ENCODE measurements around the gene PRDM16. TPM values are rescaled to one million over a fixed set of nuclear protein-coding genes. Genes with fewer than 3 reads are reported as not detected.

Gene PRDM16
- total RNA-seq, 1 experiment from 2014 or later, result 0.17 TPM

GRCh38 chr1:3453203-3453761 lies 384.3 kb downstream of the PRDM16 start:
- Histone ChIP-seq H3K14ac (ENCODE audit: insufficient read depth, low read length) (no peak overlapping the region), H3K27me3 (ENCODE audit: insufficient read depth, low read length) (no peaks in the 10 kb centered on the region), H2AK5ac (ENCODE audit: insufficient read length, low read length) (no peak overlapping the region), H2BK12ac (ENCODE audit: insufficient read length, low read depth, low read length) (no peak overlapping the region), H2BK20ac (ENCODE audit: low read depth, low read length, poor library complexity, severe bottlenecking) (no peak overlapping the region), H3K79me1 (ENCODE audit: insufficient read depth, low read depth, low read length, poor library complexity, severe bottlenecking) (peaks cover 7% of the 10 kb centered on the region), H3K18ac (ENCODE audit: insufficient read length, low read depth, low read length) (no peak overlapping the region), H4K20me1 (ENCODE audit: control insufficient read depth, insufficient read depth, insufficient read length) (no peaks in the 10 kb centered on the region), H3K56ac (ENCODE audit: insufficient read length, low read depth, low read length) (no peak overlapping the region), H2AFZ (ENCODE audit: low read length) (no peak overlapping the region), H4K8ac (replicated peaks; ENCODE audit: insufficient read length, low read depth, low read length) (no peak overlapping the region), H2BK5ac (ENCODE audit: insufficient read length, low read length) (no peak overlapping the region), H2BK120ac (ENCODE audit: low read depth, low read length, poor library complexity, severe bottlenecking) (no peak overlapping the region), H3K27ac (ENCODE audit: insufficient read length, low read depth, low read length) (no peak overlapping the region), H2BK15ac (ENCODE audit: low read depth, low read length) (no peak overlapping the region), H3K9me3 (ENCODE audit: control insufficient read depth, low read depth, low read length) (no peaks in the 10 kb centered on the region), H3K9ac (ENCODE audit: extremely low read depth, insufficient read length, low read length) (no peak overlapping the region), H4K5ac (ENCODE audit: insufficient read length, low read depth, low read length) (no peak overlapping the region), H3T11ph (ENCODE audit: low read length) (no peak overlapping the region), H4K91ac (ENCODE audit: insufficient read length, low read depth, low read length) (no peak overlapping the region), H3K23me2 (ENCODE audit: insufficient read length, low read depth, low read length, poor library complexity, severe bottlenecking) (peaks cover 3% of the 10 kb centered on the region), H3K23ac (ENCODE audit: insufficient read length, low read depth, low read length) (no peak overlapping the region), H3K4me2 (ENCODE audit: insufficient read depth, insufficient read length, low read length) (no peak overlapping the region), H3K79me2 (ENCODE audit: insufficient read depth, low read length) (no peaks in the 10 kb centered on the region; the same call in 1 of the 2 replicates), H3K4ac (ENCODE audit: low read depth, low read length) (no peak overlapping the region), H3K4me1 (ENCODE audit: insufficient read depth, low read length) (no peaks in the 10 kb centered on the region)
- WGBS (ENCODE audit: extremely low coverage, insufficient read length, low lambda C conversion rate), result no CpG with 5 or more reads among the region's 18 CpGs
- Mint-ChIP-seq H3K27me3 (ENCODE audit: low read depth) (peaks cover 13% of the 10 kb centered on the region), H3K4me3 (peak overlapping the region in 1 of 2 experiments; percentile 31; a peak in 3 of 5 replicates), H3K4me1 (peaks cover 9 to 19% of the 10 kb centered on the region in 2 experiments), H3K9me3 (peaks cover 0 to 4% of the 10 kb centered on the region in 2 experiments; a peak in 2 of 5 replicates), H3K36me3 (ENCODE audit: insufficient read depth in 1 of 3, low read depth in 3 of 3) (peaks cover 0 to 6% (median 5%) of the 10 kb centered on the region in 3 experiments; a peak in 4 of 7 replicates), H3K27ac (0 out of 7 replicates have a peak overlapping the region, but pooled peaks of 1 of the 3 experiments have one; percentile 49)
- TF ChIP-seq, protein P1, sequence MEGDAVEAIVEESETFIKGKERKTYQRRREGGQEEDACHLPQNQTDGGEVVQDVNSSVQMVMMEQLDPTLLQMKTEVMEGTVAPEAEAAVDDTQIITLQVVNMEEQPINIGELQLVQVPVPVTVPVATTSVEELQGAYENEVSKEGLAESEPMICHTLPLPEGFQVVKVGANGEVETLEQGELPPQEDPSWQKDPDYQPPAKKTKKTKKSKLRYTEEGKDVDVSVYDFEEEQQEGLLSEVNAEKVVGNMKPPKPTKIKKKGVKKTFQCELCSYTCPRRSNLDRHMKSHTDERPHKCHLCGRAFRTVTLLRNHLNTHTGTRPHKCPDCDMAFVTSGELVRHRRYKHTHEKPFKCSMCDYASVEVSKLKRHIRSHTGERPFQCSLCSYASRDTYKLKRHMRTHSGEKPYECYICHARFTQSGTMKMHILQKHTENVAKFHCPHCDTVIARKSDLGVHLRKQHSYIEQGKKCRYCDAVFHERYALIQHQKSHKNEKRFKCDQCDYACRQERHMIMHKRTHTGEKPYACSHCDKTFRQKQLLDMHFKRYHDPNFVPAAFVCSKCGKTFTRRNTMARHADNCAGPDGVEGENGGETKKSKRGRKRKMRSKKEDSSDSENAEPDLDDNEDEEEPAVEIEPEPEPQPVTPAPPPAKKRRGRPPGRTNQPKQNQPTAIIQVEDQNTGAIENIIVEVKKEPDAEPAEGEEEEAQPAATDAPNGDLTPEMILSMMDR (conservative IDR thresholded peaks at IDR 0.05), result peak; percentile 96
- DNase-seq, result peak; percentile 92

Measured in H9 (cell line).